SU-DHL-6 (cell line): ENCODE results near the gene MYOT.

Experiments used
- H2AFZ ChIP-seq: fragments of 200-600 bp; sonication (generic); 2 replicates; pipeline ENCODE4 v1.6.1; 2014; ENCODE audit warnings: low read depth, mild to moderate bottlenecking, moderate library complexity, mixed read lengths, antibody characterized with exemption, low read length; ENCODE audit not compliant: severe bottlenecking
- H3F3A ChIP-seq: fragments of 200-600 bp; shearing (Covaris generic); 2 replicates; pipeline ENCODE4 v1.6.0; 2016; ENCODE audit warnings: antibody characterized with exemption, mild to moderate bottlenecking; ENCODE audit not compliant: insufficient read depth
- H3K27ac ChIP-seq: fragments of 200-600 bp; sonication (generic); 2 replicates; pipeline ENCODE4 v1.5.1; 2016; ENCODE audit warnings: low read depth, mild to moderate bottlenecking, low read length, moderate library complexity, mixed read lengths
- H3K27me3 ChIP-seq: fragments of 200-600 bp; sonication (generic), shearing (Covaris generic); 2 replicates; pipeline ENCODE4 v1.6.0; 2014; ENCODE audit warnings: mild to moderate bottlenecking, low read length
- H3K36me3 ChIP-seq: fragments of 200-600 bp; sonication (generic); 2 replicates; pipeline ENCODE4 v1.6.1; 2014; ENCODE audit warnings: mild to moderate bottlenecking, low read length, mixed read lengths
- H3K4me2 ChIP-seq: fragments of 300-600, 200-600 bp; shearing (Covaris generic), sonication (generic); 2 replicates; pipeline ENCODE4 v1.6.0; 2014; ENCODE audit warnings: low read length, low read depth, mild to moderate bottlenecking; ENCODE audit not compliant: poor library complexity, severe bottlenecking
- H3K4me3 ChIP-seq: fragments of 200-600 bp; sonication (generic); 2 replicates; pipeline ENCODE4 v1.5.1; 2014; ENCODE audit warnings: antibody characterized with exemption, low read length, mild to moderate bottlenecking, mixed read lengths; ENCODE audit not compliant: insufficient read depth, poor library complexity, severe bottlenecking
- H3K79me2 ChIP-seq: fragments of 200-600 bp; sonication (generic); 2 replicates; pipeline ENCODE4 v1.6.1; 2014; ENCODE audit warnings: mild to moderate bottlenecking, low read length, moderate library complexity; ENCODE audit not compliant: insufficient read depth
- H3K9ac ChIP-seq: fragments of 200-600 bp; sonication (generic); 2 replicates; pipeline ENCODE4 v1.7.0; 2014; ENCODE audit warnings: mild to moderate bottlenecking, low read length
- H3K9me2 ChIP-seq: fragments of 200-600 bp; sonication (generic); replicated peaks from 2 replicates; pipeline ENCODE4 v1.6.1; 2014; ENCODE audit warnings: low read length; ENCODE audit not compliant: insufficient read depth
- H3K9me3 ChIP-seq: fragments of 200-600 bp; sonication (generic); 2 replicates; pipeline ENCODE4 v1.6.1; 2014; ENCODE audit warnings: low read length, mixed read lengths; ENCODE audit not compliant: insufficient read depth
- H4K20me1 ChIP-seq: fragments of 200-600 bp; sonication (generic); 2 replicates; pipeline ENCODE4 v1.6.1; 2014; ENCODE audit warnings: low read depth, mild to moderate bottlenecking, antibody characterized with exemption, low read length, moderate library complexity, mixed read lengths
- EZH2phosphoT487 ChIP-seq: fragments of 200-600 bp; sonication (generic), shearing (Covaris generic); conservative IDR thresholded peaks from 2 replicates; pipeline ENCODE4 v1.6.1; 2018; ENCODE audit warnings: mild to moderate bottlenecking, antibody characterized with exemption, low read length, moderate library complexity, mixed read lengths
- TF ChIP-seq, protein P1 (sequence below): fragments of 200-600 bp; sonication (generic); IDR thresholded peaks from one replicate; pipeline ENCODE4 v1.5.1; 2017; ENCODE audit warnings: antibody characterized with exemption, mild to moderate bottlenecking, low read length, moderate library complexity; ENCODE audit not compliant: insufficient read depth, poor library complexity, severe bottlenecking

Gene MYOT

DNA sequence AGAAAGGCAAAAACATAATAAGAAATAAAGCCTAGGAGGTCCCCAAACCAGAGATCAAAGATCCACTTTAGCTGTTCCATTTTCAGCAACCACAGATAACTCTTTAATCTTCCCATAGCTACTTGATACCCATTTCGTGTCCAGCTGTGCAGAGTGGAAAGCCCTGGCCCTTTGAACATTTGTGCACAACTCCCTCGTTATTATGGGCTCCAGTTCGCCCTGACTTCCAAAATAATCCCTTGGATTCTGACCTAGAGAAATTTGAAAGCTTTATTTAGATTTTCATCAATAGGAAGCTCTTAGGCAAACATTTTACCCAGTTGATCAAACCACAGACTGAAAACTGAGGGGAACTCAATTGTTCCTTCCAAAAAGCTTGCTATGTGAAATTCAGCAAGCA, 4.8 kb downstream of the MYOT start:
- Histone ChIP-seq H3K9me3 (no peaks in the 10 kb centered on the region), H3K4me2 (no peak overlapping the region), H3K9ac (no peak overlapping the region), H3K4me3 (no peak overlapping the region), H3K79me2 (no peaks in the 10 kb centered on the region), H3K36me3 (no peaks in the 10 kb centered on the region), H3K9me2 (no peaks in the 10 kb centered on the region), H2AFZ (no peak overlapping the region), H4K20me1 (no peaks in the 10 kb centered on the region), H3K27me3 (no peaks in the 10 kb centered on the region), H3F3A (no peaks in the 10 kb centered on the region), H3K27ac (no peak overlapping the region)
- TF ChIP-seq, protein P1, sequence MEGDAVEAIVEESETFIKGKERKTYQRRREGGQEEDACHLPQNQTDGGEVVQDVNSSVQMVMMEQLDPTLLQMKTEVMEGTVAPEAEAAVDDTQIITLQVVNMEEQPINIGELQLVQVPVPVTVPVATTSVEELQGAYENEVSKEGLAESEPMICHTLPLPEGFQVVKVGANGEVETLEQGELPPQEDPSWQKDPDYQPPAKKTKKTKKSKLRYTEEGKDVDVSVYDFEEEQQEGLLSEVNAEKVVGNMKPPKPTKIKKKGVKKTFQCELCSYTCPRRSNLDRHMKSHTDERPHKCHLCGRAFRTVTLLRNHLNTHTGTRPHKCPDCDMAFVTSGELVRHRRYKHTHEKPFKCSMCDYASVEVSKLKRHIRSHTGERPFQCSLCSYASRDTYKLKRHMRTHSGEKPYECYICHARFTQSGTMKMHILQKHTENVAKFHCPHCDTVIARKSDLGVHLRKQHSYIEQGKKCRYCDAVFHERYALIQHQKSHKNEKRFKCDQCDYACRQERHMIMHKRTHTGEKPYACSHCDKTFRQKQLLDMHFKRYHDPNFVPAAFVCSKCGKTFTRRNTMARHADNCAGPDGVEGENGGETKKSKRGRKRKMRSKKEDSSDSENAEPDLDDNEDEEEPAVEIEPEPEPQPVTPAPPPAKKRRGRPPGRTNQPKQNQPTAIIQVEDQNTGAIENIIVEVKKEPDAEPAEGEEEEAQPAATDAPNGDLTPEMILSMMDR, result no peak
- no peak for TF ChIP-seq EZH2phosphoT487

DNA sequence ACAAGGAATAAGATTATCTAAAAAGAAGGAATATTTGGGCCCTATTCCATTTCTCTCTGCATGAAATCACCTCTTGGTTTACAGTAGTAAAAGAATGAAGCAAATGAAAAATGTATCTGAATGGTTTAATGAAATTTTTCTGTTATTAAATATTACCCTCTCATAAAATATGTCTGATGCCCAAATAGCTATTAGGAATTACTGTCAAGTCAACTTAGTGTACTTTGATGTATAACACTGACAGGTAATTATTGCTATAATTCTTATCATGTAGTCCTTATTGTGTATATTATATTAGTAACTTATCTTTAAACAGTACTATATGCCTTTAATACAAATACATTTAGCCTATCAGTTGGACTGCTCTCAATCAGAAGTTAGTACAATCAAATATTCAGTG, 8.4 kb downstream of the MYOT start:
- Histone ChIP-seq H3K9ac (no peak overlapping the region), H3F3A (no peaks in the 10 kb centered on the region), H2AFZ (no peak overlapping the region), H3K79me2 (no peaks in the 10 kb centered on the region), H3K9me2 (no peaks in the 10 kb centered on the region), H3K4me3 (no peak overlapping the region), H3K9me3 (no peaks in the 10 kb centered on the region), H3K4me2 (no peak overlapping the region), H3K27ac (no peak overlapping the region), H3K36me3 (no peaks in the 10 kb centered on the region), H4K20me1 (no peaks in the 10 kb centered on the region), H3K27me3 (no peaks in the 10 kb centered on the region)
- TF ChIP-seq, protein P1, result no peak
- no peak for TF ChIP-seq EZH2phosphoT487

DNA sequence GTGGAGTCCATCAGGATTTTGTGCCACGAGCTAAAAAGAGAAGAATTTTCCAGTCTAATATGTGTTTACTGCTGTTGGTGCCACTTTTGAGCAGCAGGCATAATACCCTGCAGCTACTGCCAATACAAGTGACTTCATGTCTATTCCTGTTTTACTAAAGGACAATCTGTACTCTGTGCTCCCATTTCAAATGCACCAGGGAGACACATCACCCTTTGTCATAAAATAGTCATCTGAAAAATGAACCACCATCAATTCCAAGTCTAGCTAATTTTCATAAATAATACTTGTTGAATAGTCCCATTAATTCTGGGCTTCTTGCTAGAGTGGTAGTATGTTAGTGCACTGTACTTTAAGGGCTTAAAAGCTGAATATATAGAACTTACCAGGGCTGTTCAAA, 12.7 kb downstream of the MYOT start:
- H2AFZ ChIP-seq, result no peak overlapping the region
- no peaks in the 10 kb centered on the region for H3F3A ChIP-seq
- no peaks in the 10 kb centered on the region for H3K9me2 ChIP-seq
- H3K27ac ChIP-seq, result no peak overlapping the region
- no peaks in the 10 kb centered on the region for H4K20me1 ChIP-seq
- H3K4me2 ChIP-seq, result no peak overlapping the region
- H3K9ac ChIP-seq, result no peak overlapping the region
- no peaks in the 10 kb centered on the region for H3K79me2 ChIP-seq
- no peaks in the 10 kb centered on the region for H3K27me3 ChIP-seq
- TF ChIP-seq EZH2phosphoT487, result no peak
- TF ChIP-seq, protein P1, result no peak
- no peaks in the 10 kb centered on the region for H3K36me3 ChIP-seq
- no peak overlapping the region for H3K4me3 ChIP-seq
- no peaks in the 10 kb centered on the region for H3K9me3 ChIP-seq

DNA sequence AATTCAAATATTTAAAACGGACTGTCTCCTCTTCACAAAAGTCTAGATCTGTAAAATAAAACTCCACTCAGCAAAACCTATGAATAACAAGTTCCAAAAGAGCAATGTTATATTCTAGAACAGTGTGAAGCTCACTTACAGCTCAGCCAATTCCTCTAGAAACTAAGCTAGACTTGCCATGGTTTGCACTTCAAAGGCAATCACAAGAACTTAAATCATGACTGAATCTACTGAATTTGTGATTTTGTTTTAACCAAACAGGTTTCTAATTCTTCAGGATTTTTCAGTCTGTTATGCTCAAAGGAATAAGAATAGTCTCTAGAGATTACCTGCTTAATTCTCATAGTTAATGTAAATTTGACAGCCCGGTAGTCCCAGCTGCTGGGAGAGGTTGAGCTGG, 20.2 kb downstream of the MYOT start:
- H2AFZ ChIP-seq, result peak overlapping the region; percentile 87
- H3K27ac ChIP-seq, result no peak overlapping the region
- H3K9me2 ChIP-seq, result no peaks in the 10 kb centered on the region
- H4K20me1 ChIP-seq, result no peaks in the 10 kb centered on the region
- H3K4me2 ChIP-seq, result peak overlapping the region; percentile 76
- H3K36me3 ChIP-seq, result no peaks in the 10 kb centered on the region
- H3K4me3 ChIP-seq, result no peak overlapping the region
- no peaks in the 10 kb centered on the region for H3K79me2 ChIP-seq
- peaks cover 8% of the 10 kb centered on the region; the same call in 1 of the 2 replicates for H3F3A ChIP-seq
- H3K27me3 ChIP-seq, result no peaks in the 10 kb centered on the region
- no peaks in the 10 kb centered on the region for H3K9me3 ChIP-seq
- TF ChIP-seq EZH2phosphoT487, result no peak
- TF ChIP-seq, protein P1, result no peak
- no peak overlapping the region for H3K9ac ChIP-seq
